WTC11 (cell line): ENCODE data around the gene FRS3. TPM values are rescaled to one million over a fixed set of nuclear protein-coding genes. Genes with fewer than 3 reads are reported as not detected.
A peak's percentile ranks its signal among the peaks of the same experiment; 100 is the strongest.

ENCODE experiments used
- ATAC-seq: fragments of 200-7000 bp; cut with Tn5 transposase; 2 replicates; pipeline ENCODE4 v1.10.0; 2021; ENCODE audit warnings: mild to moderate bottlenecking, moderate library complexity
- CTCF ChIA-PET: fragments of 300-600 bp; sonication (Branson Sonifier 250); formaldehyde crosslinking; loops from one replicate; lab custom pipeline; 2021; ENCODE audit warnings: antibody characterized with exemption; lab: Charles Lee
- POLR2A ChIA-PET: fragments of 350-600 bp; sonication (Branson Sonifier 250); formaldehyde crosslinking; loops from one replicate; lab custom pipeline; 2021; ENCODE audit warnings: antibody characterized with exemption; lab: Charles Lee
- DNase-seq: peaks from one replicate; pipeline ENCODE4 v3.0.0; 2021; ENCODE audit warnings: low spot score
- H3K27ac Mint-ChIP-seq: 2 replicates; pipeline ENCODE4 v1.8.0; 2021; ENCODE audit warnings: mixed read lengths
- H3K27me3 Mint-ChIP-seq: 2 replicates; pipeline ENCODE4 v1.8.0; 2021; ENCODE audit warnings: low read depth, mild to moderate bottlenecking, moderate library complexity, mixed read lengths
- H3K36me3 Mint-ChIP-seq: 2 replicates; pipeline ENCODE4 v1.8.0; 2021; ENCODE audit warnings: mixed read lengths
- H3K4me1 Mint-ChIP-seq: 2 replicates; pipeline ENCODE4 v1.8.0; 2022; ENCODE audit warnings: mixed read lengths
- H3K4me3 Mint-ChIP-seq: 2 replicates; pipeline ENCODE4 v1.8.0; 2021; ENCODE audit warnings: mild to moderate bottlenecking, moderate library complexity, mixed read lengths
- H3K9me3 Mint-ChIP-seq: 2 replicates; pipeline ENCODE4 v1.8.0; 2021; ENCODE audit warnings: mixed read lengths
- ELF4 ChIP-seq: sonication (generic); formaldehyde crosslinking; IDR thresholded peaks from 2 replicates; pipeline ENCODE4 v1.8.1; 2022; ENCODE audit warnings: low read depth, mild to moderate bottlenecking, moderate library complexity, missing genetic modification reagents
- EMX1 ChIP-seq: fragments of 250-450 bp; sonication (Bioruptor Pico); IDR thresholded peaks from 2 replicates; pipeline ENCODE4 v1.8.0; 2021; ENCODE audit warnings: mild to moderate bottlenecking
- ETV6 ChIP-seq: sonication (generic); formaldehyde crosslinking; IDR thresholded peaks from 2 replicates; pipeline ENCODE4 v1.8.1; 2022; ENCODE audit warnings: mild to moderate bottlenecking, missing genetic modification reagents
- FOXK1 ChIP-seq: sonication (generic); formaldehyde crosslinking; IDR thresholded peaks from 2 replicates; pipeline ENCODE4 v1.8.0; 2022; ENCODE audit warnings: mild to moderate bottlenecking, moderate library complexity, missing genetic modification reagents
- FOXP1 ChIP-seq: sonication (generic); formaldehyde crosslinking; IDR thresholded peaks from 2 replicates; pipeline ENCODE4 v1.8.0; 2022; ENCODE audit warnings: missing genetic modification reagents, mild to moderate bottlenecking, moderate library complexity, borderline replicate concordance
- GRHL2 ChIP-seq: fragments of 250-450 bp; sonication (Bioruptor Pico); IDR thresholded peaks from 2 replicates; pipeline ENCODE4 v1.8.0; 2022; ENCODE audit warnings: mild to moderate bottlenecking, moderate library complexity; ENCODE audit not compliant: insufficient replicate concordance, severe bottlenecking
- NFATC4 ChIP-seq: fragments of 250-450 bp; sonication (Bioruptor Pico); IDR thresholded peaks from 2 replicates; pipeline ENCODE4 v1.9.0; 2021; ENCODE audit warnings: mild to moderate bottlenecking
- NR2C2 ChIP-seq: sonication (generic); formaldehyde crosslinking; IDR thresholded peaks from 2 replicates; pipeline ENCODE4 v1.8.0; 2022; ENCODE audit warnings: mild to moderate bottlenecking, missing genetic modification reagents
- NR3C1 ChIP-seq: sonication (generic); formaldehyde crosslinking; conservative IDR thresholded peaks from 2 replicates; pipeline ENCODE4 v1.8.1; 2023; ENCODE audit warnings: low read depth, mild to moderate bottlenecking, missing genetic modification reagents
- ZNF232 ChIP-seq: sonication (generic); formaldehyde crosslinking; IDR thresholded peaks from 2 replicates; pipeline ENCODE4 v1.8.0; 2022; ENCODE audit warnings: mild to moderate bottlenecking, missing genetic modification reagents
- ZNF396 ChIP-seq: fragments of 250-450 bp; sonication (Bioruptor Pico); IDR thresholded peaks from 2 replicates; pipeline ENCODE4 v1.8.0; 2021; ENCODE audit warnings: mild to moderate bottlenecking, moderate library complexity, borderline replicate concordance
- ZNF416 ChIP-seq: fragments of 250-450 bp; sonication (Bioruptor Pico); IDR thresholded peaks from 2 replicates; pipeline ENCODE4 v1.9.0; 2021; ENCODE audit warnings: mild to moderate bottlenecking, inconsistent platforms
- total RNA-seq: library from RNA; stranded (reverse); gene quantifications from 3 replicates; pipeline ENCODE4 v1.2.3, GENCODE V29; 2021
- TF ChIP-seq, protein P1 (sequence below): sonication (generic); formaldehyde crosslinking; IDR thresholded peaks from 2 replicates; pipeline ENCODE4 v1.8.1; 2023; ENCODE audit warnings: mild to moderate bottlenecking, moderate library complexity, missing genetic modification reagents
- TF ChIP-seq, protein P2 (sequence below): fragments of 200-600 bp; IDR thresholded peaks from 2 replicates; pipeline ENCODE4 v1.8.0; 2022; ENCODE audit warnings: antibody characterized with exemption
- TF ChIP-seq, protein P3 (sequence below): sonication (generic); formaldehyde crosslinking; IDR thresholded peaks from 2 replicates; pipeline ENCODE4 v1.8.0; 2022; ENCODE audit warnings: mild to moderate bottlenecking, missing genetic modification reagents
- TF ChIP-seq, protein P4 (sequence below): sonication (generic); formaldehyde crosslinking; IDR thresholded peaks from 2 replicates; pipeline ENCODE4 v1.8.1; 2022; ENCODE audit warnings: low read depth, missing genetic modification reagents, borderline replicate concordance
- TF ChIP-seq, protein P5 (sequence below): sonication (generic); formaldehyde crosslinking; IDR thresholded peaks from 2 replicates; pipeline ENCODE4 v1.8.1; 2023; ENCODE audit warnings: mild to moderate bottlenecking, missing genetic modification reagents, borderline replicate concordance
- TF ChIP-seq, protein P6 (sequence below): sonication (generic); formaldehyde crosslinking; IDR thresholded peaks from 2 replicates; pipeline ENCODE4 v1.8.1; 2023; ENCODE audit warnings: mild to moderate bottlenecking, missing genetic modification reagents, moderate library complexity

The FRS3 gene
- total RNA-seq, 1 experiment from 2014 or later, result 7.8 TPM

DNA sequence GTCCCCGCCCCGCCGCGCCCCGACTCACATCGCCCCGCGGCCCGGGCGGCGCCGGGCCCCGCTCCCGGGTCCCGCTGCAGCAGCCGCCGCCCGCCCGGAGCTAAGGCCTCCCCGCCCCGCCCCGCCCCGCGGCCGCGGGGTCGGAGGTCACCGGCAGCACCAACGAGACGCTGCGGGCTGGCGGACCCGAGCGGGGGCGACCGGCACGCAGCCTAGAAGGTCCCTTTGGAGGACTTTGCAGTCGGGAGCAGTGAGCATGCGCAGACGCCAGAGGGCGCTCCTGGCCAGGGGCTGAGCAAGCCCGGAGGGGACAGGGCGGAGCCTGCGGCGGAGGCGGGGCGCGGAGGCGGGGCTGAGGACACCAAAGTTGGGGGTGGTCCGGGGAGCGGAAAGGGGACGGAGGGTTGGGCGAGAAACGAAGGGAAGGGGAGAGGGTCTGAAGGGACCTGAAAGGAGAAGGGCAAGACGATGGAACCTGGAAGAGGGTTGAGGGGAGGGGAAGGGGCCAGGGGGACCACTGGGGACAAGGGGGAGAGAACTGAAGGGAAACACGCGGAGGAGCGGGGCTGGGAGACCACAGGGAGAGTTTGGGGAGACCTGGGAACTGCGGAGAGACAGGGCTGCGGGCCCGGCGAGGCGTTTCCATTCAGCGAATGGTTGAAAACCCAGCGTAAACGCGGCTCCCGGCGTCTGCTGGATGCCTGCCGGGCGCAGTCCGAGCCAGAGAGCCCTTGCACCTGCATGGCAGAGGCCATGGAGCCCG lies at the start of gene FRS3 (continued):
- TF ChIP-seq, protein P1, sequence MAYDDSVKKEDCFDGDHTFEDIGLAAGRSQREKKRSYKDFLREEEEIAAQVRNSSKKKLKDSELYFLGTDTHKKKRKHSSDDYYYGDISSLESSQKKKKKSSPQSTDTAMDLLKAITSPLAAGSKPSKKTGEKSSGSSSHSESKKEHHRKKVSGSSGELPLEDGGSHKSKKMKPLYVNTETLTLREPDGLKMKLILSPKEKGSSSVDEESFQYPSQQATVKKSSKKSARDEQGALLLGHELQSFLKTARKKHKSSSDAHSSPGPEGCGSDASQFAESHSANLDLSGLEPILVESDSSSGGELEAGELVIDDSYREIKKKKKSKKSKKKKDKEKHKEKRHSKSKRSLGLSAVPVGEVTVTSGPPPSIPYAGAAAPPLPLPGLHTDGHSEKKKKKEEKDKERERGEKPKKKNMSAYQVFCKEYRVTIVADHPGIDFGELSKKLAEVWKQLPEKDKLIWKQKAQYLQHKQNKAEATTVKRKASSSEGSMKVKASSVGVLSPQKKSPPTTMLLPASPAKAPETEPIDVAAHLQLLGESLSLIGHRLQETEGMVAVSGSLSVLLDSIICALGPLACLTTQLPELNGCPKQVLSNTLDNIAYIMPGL, result peak; percentile 95
- TF ChIP-seq FOXK1 (CRISPR knock-in tag), result peak; percentile 75; the same call in 1 of the 2 replicates
- no peak; the same call in 1 of the 2 replicates for TF ChIP-seq FOXP1 (CRISPR knock-in tag)
- TF ChIP-seq, protein P2, sequence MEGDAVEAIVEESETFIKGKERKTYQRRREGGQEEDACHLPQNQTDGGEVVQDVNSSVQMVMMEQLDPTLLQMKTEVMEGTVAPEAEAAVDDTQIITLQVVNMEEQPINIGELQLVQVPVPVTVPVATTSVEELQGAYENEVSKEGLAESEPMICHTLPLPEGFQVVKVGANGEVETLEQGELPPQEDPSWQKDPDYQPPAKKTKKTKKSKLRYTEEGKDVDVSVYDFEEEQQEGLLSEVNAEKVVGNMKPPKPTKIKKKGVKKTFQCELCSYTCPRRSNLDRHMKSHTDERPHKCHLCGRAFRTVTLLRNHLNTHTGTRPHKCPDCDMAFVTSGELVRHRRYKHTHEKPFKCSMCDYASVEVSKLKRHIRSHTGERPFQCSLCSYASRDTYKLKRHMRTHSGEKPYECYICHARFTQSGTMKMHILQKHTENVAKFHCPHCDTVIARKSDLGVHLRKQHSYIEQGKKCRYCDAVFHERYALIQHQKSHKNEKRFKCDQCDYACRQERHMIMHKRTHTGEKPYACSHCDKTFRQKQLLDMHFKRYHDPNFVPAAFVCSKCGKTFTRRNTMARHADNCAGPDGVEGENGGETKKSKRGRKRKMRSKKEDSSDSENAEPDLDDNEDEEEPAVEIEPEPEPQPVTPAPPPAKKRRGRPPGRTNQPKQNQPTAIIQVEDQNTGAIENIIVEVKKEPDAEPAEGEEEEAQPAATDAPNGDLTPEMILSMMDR, result peak; percentile 92
- no peak for TF ChIP-seq NFATC4 (CRISPR knock-in tag)
- TF ChIP-seq ETV6 (CRISPR knock-in tag), result peak; percentile 51; the same call in 1 of the 2 replicates
- peak; percentile 94 for TF ChIP-seq NR2C2 (CRISPR knock-in tag)
- TF ChIP-seq, protein P3, sequence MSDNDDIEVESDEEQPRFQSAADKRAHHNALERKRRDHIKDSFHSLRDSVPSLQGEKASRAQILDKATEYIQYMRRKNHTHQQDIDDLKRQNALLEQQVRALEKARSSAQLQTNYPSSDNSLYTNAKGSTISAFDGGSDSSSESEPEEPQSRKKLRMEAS (CRISPR knock-in tag), result peak; percentile 68; the same call in 1 of the 2 replicates
- TF ChIP-seq, all 79 proteins: peak for 16

- ChIA-PET CTCF (no interaction called here), POLR2A (no interaction called here)
- Mint-ChIP-seq H3K4me1 (no peaks in the 10 kb centered on the region), H3K36me3 (no peaks in the 10 kb centered on the region), H3K27ac (no peak overlapping the region), H3K9me3 (no peaks in the 10 kb centered on the region), H3K27me3 (no peaks in the 10 kb centered on the region), H3K4me3 (no peak overlapping the region)
- no peak for TF ChIP-seq ZNF416 (CRISPR knock-in tag)
- TF ChIP-seq GRHL2 (CRISPR knock-in tag), result no peak
- TF ChIP-seq, protein P4, sequence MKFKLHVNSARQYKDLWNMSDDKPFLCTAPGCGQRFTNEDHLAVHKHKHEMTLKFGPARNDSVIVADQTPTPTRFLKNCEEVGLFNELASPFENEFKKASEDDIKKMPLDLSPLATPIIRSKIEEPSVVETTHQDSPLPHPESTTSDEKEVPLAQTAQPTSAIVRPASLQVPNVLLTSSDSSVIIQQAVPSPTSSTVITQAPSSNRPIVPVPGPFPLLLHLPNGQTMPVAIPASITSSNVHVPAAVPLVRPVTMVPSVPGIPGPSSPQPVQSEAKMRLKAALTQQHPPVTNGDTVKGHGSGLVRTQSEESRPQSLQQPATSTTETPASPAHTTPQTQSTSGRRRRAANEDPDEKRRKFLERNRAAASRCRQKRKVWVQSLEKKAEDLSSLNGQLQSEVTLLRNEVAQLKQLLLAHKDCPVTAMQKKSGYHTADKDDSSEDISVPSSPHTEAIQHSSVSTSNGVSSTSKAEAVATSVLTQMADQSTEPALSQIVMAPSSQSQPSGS (CRISPR knock-in tag), result no peak
- TF ChIP-seq FOXP1 (CRISPR knock-in tag), result no peak
- DNase-seq (no peak), ATAC-seq (no peak)
These were observed 46.8 kb upstream of the FRS3 start for GRCh38 chr6:41826343-41827022.

DNA sequence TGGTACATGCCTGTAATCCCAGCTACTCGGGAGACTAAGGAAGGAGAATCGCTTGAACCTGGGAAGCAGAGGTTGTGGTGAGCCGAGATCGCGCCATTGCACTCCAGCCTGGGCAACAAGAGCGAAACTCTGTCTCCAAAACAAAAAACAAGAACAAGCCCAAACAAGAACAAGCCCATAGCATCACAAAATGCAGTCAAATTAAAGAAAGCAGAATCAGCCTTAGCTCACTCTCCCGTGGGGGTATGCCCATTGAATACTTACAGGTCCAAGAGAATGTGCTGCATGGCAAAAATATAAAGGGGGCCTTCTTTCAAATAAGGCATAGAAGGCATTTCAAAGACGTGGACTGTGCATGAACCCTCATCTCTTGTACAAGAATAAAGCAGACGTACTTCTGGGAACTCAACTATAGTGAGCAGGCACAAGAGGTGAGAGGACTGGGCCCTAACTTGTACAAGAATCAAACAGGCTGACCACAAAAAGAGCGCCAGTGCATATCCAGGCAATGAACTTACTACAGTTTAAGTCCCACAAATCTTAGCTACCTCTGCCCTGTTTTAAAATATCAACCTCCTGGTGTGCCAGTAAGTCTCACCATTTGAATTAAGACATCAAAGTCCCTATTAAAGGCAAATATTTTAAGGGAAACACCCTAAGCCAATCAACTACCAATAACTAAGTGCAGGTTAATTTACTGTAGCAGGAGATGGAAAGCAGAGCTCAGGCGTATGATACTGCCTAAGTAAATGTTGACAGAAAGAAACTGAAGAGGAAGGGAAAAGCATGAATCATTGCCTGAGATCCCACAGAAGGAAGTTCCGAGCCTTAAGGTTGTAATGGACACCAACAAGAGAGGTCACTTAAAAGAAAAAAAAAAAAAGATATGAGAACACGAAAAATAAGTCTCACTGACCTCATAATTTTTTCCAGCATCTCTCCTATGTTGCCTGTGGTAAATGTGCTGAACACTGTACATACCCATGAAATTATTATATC lies 45.2 kb upstream of the FRS3 start:
- Mint-ChIP-seq H3K4me1 (no peaks in the 10 kb centered on the region), H3K4me3 (no peak overlapping the region), H3K27ac (0 out of 2 replicates have a peak overlapping the region, but pooled peaks have one; percentile 5), H3K27me3 (no peaks in the 10 kb centered on the region), H3K36me3 (no peaks in the 10 kb centered on the region), H3K9me3 (no peaks in the 10 kb centered on the region)
- DNase-seq (no peak), ATAC-seq (no peak)
- ChIA-PET POLR2A (no interaction called here), CTCF (interaction anchor here (0.9 to 1.5 kb wide), 2 partner anchors 38 to 279 kb away, joined by 3 to 5 read pairs; no protein-coding TSS in a partner anchor)
- TF ChIP-seq NR3C1 (CRISPR knock-in tag) (no peak), ELF4 (CRISPR knock-in tag) (no peak), EMX1 (CRISPR knock-in tag) (no peak), GRHL2 (CRISPR knock-in tag) (no peak), ZNF396 (CRISPR knock-in tag) (no peak), ZNF232 (CRISPR knock-in tag) (no peak)
- TF ChIP-seq, protein P5, sequence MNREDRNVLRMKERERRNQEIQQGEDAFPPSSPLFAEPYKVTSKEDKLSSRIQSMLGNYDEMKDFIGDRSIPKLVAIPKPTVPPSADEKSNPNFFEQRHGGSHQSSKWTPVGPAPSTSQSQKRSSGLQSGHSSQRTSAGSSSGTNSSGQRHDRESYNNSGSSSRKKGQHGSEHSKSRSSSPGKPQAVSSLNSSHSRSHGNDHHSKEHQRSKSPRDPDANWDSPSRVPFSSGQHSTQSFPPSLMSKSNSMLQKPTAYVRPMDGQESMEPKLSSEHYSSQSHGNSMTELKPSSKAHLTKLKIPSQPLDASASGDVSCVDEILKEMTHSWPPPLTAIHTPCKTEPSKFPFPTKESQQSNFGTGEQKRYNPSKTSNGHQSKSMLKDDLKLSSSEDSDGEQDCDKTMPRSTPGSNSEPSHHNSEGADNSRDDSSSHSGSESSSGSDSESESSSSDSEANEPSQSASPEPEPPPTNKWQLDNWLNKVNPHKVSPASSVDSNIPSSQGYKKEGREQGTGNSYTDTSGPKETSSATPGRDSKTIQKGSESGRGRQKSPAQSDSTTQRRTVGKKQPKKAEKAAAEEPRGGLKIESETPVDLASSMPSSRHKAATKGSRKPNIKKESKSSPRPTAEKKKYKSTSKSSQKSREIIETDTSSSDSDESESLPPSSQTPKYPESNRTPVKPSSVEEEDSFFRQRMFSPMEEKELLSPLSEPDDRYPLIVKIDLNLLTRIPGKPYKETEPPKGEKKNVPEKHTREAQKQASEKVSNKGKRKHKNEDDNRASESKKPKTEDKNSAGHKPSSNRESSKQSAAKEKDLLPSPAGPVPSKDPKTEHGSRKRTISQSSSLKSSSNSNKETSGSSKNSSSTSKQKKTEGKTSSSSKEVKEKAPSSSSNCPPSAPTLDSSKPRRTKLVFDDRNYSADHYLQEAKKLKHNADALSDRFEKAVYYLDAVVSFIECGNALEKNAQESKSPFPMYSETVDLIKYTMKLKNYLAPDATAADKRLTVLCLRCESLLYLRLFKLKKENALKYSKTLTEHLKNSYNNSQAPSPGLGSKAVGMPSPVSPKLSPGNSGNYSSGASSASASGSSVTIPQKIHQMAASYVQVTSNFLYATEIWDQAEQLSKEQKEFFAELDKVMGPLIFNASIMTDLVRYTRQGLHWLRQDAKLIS (CRISPR knock-in tag), result no peak
- TF ChIP-seq, protein P6, sequence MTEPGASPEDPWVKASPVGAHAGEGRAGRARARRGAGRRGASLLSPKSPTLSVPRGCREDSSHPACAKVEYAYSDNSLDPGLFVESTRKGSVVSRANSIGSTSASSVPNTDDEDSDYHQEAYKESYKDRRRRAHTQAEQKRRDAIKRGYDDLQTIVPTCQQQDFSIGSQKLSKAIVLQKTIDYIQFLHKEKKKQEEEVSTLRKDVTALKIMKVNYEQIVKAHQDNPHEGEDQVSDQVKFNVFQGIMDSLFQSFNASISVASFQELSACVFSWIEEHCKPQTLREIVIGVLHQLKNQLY, result no peak
- TF ChIP-seq, protein P3 (CRISPR knock-in tag), result no peak
